ENCODE data around the gene MAML3.

DNA sequence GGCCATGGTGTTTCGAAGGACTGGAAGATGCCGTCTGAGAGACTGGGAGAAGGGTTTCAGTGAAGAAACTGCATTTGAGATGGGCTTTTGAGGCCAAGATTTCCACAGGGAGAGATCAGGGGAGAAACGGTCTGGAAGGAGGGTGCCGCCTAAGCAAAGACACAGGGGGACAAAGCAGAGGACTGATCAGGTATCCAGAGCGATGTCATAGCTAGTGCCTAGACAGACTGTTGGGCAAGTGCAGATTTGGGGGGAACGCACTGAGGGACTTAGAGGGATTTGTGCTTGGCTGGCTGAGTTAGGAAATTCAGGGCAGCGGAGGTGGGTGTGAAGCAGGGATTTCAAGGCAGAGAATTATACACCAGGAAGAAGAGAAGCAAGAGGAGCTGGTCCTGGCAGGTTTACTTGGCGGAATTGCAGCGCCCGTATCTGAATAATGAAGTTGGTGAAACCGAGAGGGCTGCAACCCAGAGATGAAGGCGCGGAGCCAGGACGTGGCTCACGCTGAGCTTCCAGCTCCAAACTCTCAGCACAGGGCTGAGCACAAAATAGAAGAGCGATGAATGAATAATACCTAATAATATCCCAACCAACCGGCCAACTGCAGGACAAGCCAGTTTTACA, 106.9 kb downstream of the MAML3 start:
- TF ChIP-seq, protein P1, sequence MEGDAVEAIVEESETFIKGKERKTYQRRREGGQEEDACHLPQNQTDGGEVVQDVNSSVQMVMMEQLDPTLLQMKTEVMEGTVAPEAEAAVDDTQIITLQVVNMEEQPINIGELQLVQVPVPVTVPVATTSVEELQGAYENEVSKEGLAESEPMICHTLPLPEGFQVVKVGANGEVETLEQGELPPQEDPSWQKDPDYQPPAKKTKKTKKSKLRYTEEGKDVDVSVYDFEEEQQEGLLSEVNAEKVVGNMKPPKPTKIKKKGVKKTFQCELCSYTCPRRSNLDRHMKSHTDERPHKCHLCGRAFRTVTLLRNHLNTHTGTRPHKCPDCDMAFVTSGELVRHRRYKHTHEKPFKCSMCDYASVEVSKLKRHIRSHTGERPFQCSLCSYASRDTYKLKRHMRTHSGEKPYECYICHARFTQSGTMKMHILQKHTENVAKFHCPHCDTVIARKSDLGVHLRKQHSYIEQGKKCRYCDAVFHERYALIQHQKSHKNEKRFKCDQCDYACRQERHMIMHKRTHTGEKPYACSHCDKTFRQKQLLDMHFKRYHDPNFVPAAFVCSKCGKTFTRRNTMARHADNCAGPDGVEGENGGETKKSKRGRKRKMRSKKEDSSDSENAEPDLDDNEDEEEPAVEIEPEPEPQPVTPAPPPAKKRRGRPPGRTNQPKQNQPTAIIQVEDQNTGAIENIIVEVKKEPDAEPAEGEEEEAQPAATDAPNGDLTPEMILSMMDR (IDR thresholded peaks at IDR 0.05; ENCODE audit: low read depth, low read length) = no peak
- TF ChIP-seq POLR2A (IDR thresholded peaks at IDR 0.05; ENCODE audit: extremely low read depth, insufficient read length) (no peak), MYC (IDR thresholded peaks at IDR 0.05; ENCODE audit: low read depth, low read length) (no peak)
- TF ChIP-seq, protein P2, sequence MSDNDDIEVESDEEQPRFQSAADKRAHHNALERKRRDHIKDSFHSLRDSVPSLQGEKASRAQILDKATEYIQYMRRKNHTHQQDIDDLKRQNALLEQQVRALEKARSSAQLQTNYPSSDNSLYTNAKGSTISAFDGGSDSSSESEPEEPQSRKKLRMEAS (IDR thresholded peaks at IDR 0.05; ENCODE audit: low read depth, low read length) = no peak

Data from NB4 (cell line).